Stomach (tissue), 9 donors: ENCODE data around the gene ALPP. TPM values are rescaled to one million over a fixed set of nuclear protein-coding genes. Genes with fewer than 3 reads are reported as not detected.

Experiments
- DNase-seq, 2 donors: peaks; one replicate each; pipeline versions ENCODE4 v3.0.0 to v3.0.0-alpha.2; 2013 to 2019
- H3K27ac ChIP-seq, 5 donors: fragments of 200-600 bp in 4 of 5; sonication (generic) in 4 of 5; one replicate each; pipeline ENCODE4 v1.5.1; 2013 to 2019; ENCODE audit warnings: mild to moderate bottlenecking in 1 of 5, moderate library complexity in 1 of 5
- H3K27me3 ChIP-seq, 3 donors: fragments of 200-600 bp; sonication (generic); one replicate each; pipeline ENCODE4 v1.5.1; 2017 to 2019; ENCODE audit warnings: mixed run types in 1 of 3
- H3K36me3 ChIP-seq, 4 donors: fragments of 200-600 bp; sonication (generic); 1 replicate in 3 of 4; 2 replicates in 1 of 4; pipeline ENCODE4 v1.5.1; 2016 to 2019
- H3K4me1 ChIP-seq, 4 donors: fragments of 200-600 bp; sonication (generic); one replicate each; pipeline ENCODE4 v1.5.1; 2016 to 2019
- H3K4me3 ChIP-seq, 4 donors: fragments of 200-600 bp; sonication (generic) in 3 of 4; one replicate each; pipeline ENCODE4 v1.5.1; 2016 to 2019; ENCODE audit warnings: mild to moderate bottlenecking in 1 of 4
- H3K9me3 ChIP-seq, 4 donors: fragments of 200-600 bp; sonication (generic); one replicate each; pipeline ENCODE4 v1.5.1; 2016 to 2019
- EP300 ChIP-seq: sonication (generic); formaldehyde crosslinking; IDR thresholded peaks from one replicate; pipeline ENCODE4 v1.6.1; 2017; ENCODE audit warnings: antibody characterized with exemption
- POLR2A ChIP-seq, 4 donors: fragments of 450-650 bp; IDR thresholded peaks; one replicate each; pipeline ENCODE4 v1.6.1; 2016; ENCODE audit warnings: antibody characterized with exemption in 4 of 4, control low read depth in 2 of 4, mild to moderate bottlenecking in 1 of 4, moderate library complexity in 1 of 4
- POLR2AphosphoS5 ChIP-seq, 3 donors: sonication (generic); formaldehyde crosslinking; IDR thresholded peaks; one replicate each; pipeline ENCODE4 v1.6.1; 2016; ENCODE audit warnings: antibody characterized with exemption in 3 of 3
- WGBS, 5 donors: extraction: QIAGEN DNeasy Blood & Tissue Kit in 3 of 5; methylation state at CpG; one replicate each; pipeline versions ENCODE4 v1.1.5 to v1.1.7; 2013 to 2018; 5-methylcytosine and 5-hydroxymethylcytosine counted together
- intact Hi-C: fragments of 100-400 bp; cut with DNase I; formaldehyde crosslinking; loops from one replicate; pipeline ENCODE4 v1.15.1; 2023; ENCODE audit warnings: low total_unique reads
- polyA plus RNA-seq, 3 donors: library from polyadenylated mRNA; stranded (reverse); fragments of 200-250 nt; gene quantifications; one replicate each; pipeline ENCODE4 v1.2.3, GENCODE V29; 2013
- total RNA-seq, 5 donors: library from RNA; depleted of rRNA; stranded (reverse); fragments of >200 nt; gene quantifications; one replicate each; pipeline versions ENCODE4 v1.1.0 to v1.2.3, GENCODE V29; 2014 to 2016
- TF ChIP-seq, protein P1 (sequence below), 7 experiments: fragments of 450-650 bp in 4 of 7; fragments of 200-600 bp in 3 of 7; sonication (generic) in 3 of 7; IDR thresholded peaks; one replicate each; pipeline ENCODE4 v1.5.1; 2016 to 2019; ENCODE audit warnings: antibody characterized with exemption in 7 of 7, control low read depth in 2 of 7, mild to moderate bottlenecking in 1 of 7
- donor health status: healthy with polysubstance abuse.
- donor health status: Bipolar disorder and iron deficiency.
- donor health status: healthy.

ALPP gene
- total and polyA plus RNA-seq, 8 donors = not detected

DNA sequence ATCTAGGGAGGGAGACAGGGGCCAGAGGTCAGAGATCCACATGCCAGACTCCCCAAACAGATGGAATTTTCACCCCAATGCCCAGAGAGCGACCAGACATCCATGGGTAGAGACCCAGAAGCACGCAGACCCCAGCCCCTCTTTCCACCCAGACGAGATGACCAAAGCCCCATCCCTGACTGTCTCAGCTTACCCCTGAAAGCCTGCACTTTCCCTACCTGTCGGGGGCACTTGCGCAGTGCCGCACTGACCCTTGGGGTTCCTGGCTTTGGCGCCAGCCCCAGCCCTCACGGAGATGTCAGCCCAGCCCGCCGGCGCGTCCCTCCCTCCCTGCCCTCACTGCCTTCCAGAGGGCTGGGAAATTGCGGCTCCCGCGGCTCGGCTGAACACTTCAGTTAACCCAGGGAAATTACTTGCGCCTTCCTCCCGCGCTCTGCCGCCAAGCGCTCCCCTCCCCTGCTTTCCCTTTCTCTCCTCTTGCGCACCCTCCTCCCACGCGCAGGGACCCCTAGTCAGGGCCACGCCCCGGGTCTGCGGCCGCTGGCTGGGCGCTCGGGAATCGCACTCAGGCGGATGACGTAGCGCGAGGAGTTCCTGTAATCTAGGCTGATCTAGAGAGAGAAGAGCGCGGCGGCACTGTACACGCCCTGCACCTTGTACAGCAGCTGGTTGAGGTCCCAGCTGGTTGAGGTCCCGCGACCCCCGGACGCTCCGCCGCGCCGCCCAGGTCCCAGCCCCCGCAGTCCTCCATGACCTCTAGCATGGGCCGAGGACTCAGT, 40.1 kb downstream of the ALPP start:
- Histone ChIP-seq H3K9me3 (peaks cover 0 to 18% (median 7%) of the 10 kb centered on the region in 4 donors), H3K4me3 (peak overlapping the region; percentile 27 to 46 (median 33)), H3K36me3 (no peaks in the 10 kb centered on the region), H3K4me1 (peaks cover 25 to 34% (median 30%) of the 10 kb centered on the region in 4 donors), H3K27ac (no peak overlapping the region), H3K27me3 (peaks cover 27 to 95% (median 63%) of the 10 kb centered on the region in 3 donors)
- peak in 1 of 2 donors; percentile 77 for DNase-seq
- 1 to 10% (median 2%) methylated on average over 26 to 49 of the region's 49 CpGs for WGBS, 5 donors
- TF ChIP-seq EP300 (no peak), POLR2A (IDR thresholded peaks at IDR 0.05) (no peak), POLR2AphosphoS5 (IDR thresholded peaks at IDR 0.05) (no peak)
- TF ChIP-seq, protein P1, sequence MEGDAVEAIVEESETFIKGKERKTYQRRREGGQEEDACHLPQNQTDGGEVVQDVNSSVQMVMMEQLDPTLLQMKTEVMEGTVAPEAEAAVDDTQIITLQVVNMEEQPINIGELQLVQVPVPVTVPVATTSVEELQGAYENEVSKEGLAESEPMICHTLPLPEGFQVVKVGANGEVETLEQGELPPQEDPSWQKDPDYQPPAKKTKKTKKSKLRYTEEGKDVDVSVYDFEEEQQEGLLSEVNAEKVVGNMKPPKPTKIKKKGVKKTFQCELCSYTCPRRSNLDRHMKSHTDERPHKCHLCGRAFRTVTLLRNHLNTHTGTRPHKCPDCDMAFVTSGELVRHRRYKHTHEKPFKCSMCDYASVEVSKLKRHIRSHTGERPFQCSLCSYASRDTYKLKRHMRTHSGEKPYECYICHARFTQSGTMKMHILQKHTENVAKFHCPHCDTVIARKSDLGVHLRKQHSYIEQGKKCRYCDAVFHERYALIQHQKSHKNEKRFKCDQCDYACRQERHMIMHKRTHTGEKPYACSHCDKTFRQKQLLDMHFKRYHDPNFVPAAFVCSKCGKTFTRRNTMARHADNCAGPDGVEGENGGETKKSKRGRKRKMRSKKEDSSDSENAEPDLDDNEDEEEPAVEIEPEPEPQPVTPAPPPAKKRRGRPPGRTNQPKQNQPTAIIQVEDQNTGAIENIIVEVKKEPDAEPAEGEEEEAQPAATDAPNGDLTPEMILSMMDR (IDR thresholded peaks at IDR 0.05) = no peak
- intact Hi-C loops = no loop called here

DNA sequence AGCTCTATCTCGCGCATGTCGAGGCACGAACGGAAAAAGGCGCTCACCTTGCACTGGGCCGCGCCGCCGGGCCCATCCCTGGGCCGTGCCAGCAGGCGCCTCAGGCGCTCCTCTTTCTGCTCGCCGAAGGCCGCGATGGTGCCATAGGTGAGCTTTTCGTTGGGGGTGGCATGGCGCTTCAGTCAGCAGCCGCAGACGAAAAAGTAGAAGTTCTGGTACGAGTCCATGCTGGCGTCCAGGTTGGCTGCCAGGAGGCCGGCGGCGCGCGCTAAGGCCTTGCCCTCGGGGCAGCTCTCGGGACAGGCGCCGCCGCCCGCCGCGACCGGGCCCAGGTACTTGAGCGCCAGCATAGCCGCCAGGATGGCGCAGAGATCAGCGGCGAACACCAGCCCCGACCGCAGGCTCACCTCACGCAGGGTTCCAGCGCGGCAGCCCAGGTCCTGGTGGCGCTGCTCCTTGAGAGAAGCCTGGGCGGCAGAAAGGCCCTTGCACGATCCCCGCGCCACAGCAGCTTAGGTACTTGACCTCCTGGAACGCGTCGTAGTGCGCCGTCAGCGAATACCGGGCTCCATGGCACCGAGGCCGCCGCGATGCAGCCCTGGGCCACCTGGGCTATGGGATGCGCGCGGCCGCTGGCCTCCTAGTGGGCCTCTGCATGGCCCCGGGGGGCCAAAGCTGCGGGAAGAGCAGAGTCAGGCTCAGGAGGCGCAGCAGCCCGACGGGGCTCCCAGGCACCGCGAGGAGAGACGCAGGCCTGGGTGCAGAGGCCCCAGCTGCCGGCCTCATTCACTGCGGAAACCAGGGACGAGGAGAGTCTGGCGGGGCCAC, 40.9 kb downstream of the ALPP start:
- peaks cover 25 to 34% (median 30%) of the 10 kb centered on the region in 4 donors for H3K4me1 ChIP-seq
- peaks cover 27 to 96% (median 63%) of the 10 kb centered on the region in 3 donors for H3K27me3 ChIP-seq
- TF ChIP-seq POLR2A (IDR thresholded peaks at IDR 0.05) = no peak
- no peak for TF ChIP-seq EP300
- TF ChIP-seq, protein P1 (IDR thresholded peaks at IDR 0.05) = no peak
- TF ChIP-seq POLR2AphosphoS5 (IDR thresholded peaks at IDR 0.05) = no peak
- no peak overlapping the region for H3K27ac ChIP-seq
- intact Hi-C loops = no loop called here
- WGBS, 5 donors = 3 to 14% (median 4%) methylated on average over 13 to 79 of the region's 79 CpGs
- DNase-seq = peak in 1 of 2 donors; percentile 28
- H3K9me3 ChIP-seq = peaks cover 0 to 18% (median 7%) of the 10 kb centered on the region in 4 donors
- H3K4me3 ChIP-seq = peak overlapping the region; percentile 27 to 46 (median 33)
- no peaks in the 10 kb centered on the region for H3K36me3 ChIP-seq

- Histone ChIP-seq H3K4me3 (peak overlapping the region in 3 of 4 donors; percentile 25 to 46 (median 37)), H3K36me3 (no peaks in the 10 kb centered on the region), H3K9me3 (peaks cover 0 to 18% (median 7%) of the 10 kb centered on the region in 4 donors), H3K4me1 (peaks cover 25 to 34% (median 30%) of the 10 kb centered on the region in 4 donors), H3K27ac (no peak overlapping the region), H3K27me3 (peaks cover 27 to 95% (median 59%) of the 10 kb centered on the region in 3 donors)
- 6 to 11% (median 7%) methylated on average over 20 to 22 of the region's 22 CpGs for WGBS, 5 donors
- DNase-seq = no peak
- TF ChIP-seq POLR2A (IDR thresholded peaks at IDR 0.05) = no peak
- no peak for TF ChIP-seq POLR2AphosphoS5 (IDR thresholded peaks at IDR 0.05)
- TF ChIP-seq, protein P1 (IDR thresholded peaks at IDR 0.05) = no peak
- no peak for TF ChIP-seq EP300
- intact Hi-C loops = no loop called here
Observed at GRCh38 chr2:232420073-232420454, 41.5 kb downstream of the ALPP start.

DNA sequence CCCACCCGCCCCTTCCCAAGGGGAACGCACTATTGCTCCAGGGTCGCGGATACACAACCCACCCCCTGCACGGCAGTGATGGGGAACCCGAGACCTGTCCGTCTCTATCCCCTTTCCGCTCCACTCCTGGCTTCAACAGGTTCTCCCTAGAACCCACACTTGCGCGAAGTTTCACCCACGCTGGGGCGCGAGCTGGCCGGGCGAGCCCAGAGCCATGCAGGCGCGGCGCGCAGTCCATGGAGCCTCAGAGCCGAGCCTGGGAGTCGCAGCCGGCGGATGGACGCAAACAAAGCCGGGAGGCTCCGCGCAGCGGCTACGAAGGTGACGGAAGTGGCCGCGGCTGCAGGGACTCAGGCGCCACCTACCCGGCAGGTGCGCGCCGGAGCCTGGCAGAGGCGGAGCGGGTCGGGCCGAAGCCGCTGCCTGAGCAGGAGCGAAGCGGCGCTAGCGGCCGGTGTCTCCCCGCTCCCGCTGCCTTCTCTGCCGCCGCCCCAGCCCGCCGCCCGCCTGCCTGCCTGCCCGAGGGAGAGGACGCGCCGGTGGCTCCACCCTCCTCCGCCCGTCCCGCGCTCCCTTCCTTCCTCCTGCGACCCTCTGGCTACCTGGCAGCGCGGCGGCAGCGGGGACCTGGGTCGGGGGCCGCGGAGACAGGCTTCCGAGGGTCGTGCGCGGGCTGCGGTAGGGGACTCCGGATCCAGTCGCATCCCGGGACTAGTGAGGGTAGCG, 42.1 kb downstream of the ALPP start:
- H3K9me3 ChIP-seq = peaks cover 0 to 18% (median 7%) of the 10 kb centered on the region in 4 donors
- WGBS, 5 donors = 1 to 2% (median 2%) methylated on average over 23 to 79 of the region's 79 CpGs
- no peak for TF ChIP-seq EP300
- TF ChIP-seq, protein P1 (IDR thresholded peaks at IDR 0.05) = no peak
- TF ChIP-seq POLR2AphosphoS5 (IDR thresholded peaks at IDR 0.05) = no peak
- peaks cover 25 to 34% (median 30%) of the 10 kb centered on the region in 4 donors for H3K4me1 ChIP-seq
- H3K27me3 ChIP-seq = peaks cover 27 to 95% (median 55%) of the 10 kb centered on the region in 3 donors
- no peak overlapping the region for H3K27ac ChIP-seq
- H3K36me3 ChIP-seq = no peaks in the 10 kb centered on the region
- DNase-seq = peak; percentile 61 to 83
- H3K4me3 ChIP-seq = peak overlapping the region; percentile 25 to 46 (median 32)
- intact Hi-C loops = no loop called here
